ENCODE results near the gene RALGAPA1.
A peak's percentile ranks its signal among the peaks of the same experiment; 100 is the strongest.
"Not testable (repeated sequence)": the region's sequence is repeated elsewhere in the genome, so short reads cannot be mapped to it uniquely, and the experiment has no call there.

RALGAPA1 gene

DNA sequence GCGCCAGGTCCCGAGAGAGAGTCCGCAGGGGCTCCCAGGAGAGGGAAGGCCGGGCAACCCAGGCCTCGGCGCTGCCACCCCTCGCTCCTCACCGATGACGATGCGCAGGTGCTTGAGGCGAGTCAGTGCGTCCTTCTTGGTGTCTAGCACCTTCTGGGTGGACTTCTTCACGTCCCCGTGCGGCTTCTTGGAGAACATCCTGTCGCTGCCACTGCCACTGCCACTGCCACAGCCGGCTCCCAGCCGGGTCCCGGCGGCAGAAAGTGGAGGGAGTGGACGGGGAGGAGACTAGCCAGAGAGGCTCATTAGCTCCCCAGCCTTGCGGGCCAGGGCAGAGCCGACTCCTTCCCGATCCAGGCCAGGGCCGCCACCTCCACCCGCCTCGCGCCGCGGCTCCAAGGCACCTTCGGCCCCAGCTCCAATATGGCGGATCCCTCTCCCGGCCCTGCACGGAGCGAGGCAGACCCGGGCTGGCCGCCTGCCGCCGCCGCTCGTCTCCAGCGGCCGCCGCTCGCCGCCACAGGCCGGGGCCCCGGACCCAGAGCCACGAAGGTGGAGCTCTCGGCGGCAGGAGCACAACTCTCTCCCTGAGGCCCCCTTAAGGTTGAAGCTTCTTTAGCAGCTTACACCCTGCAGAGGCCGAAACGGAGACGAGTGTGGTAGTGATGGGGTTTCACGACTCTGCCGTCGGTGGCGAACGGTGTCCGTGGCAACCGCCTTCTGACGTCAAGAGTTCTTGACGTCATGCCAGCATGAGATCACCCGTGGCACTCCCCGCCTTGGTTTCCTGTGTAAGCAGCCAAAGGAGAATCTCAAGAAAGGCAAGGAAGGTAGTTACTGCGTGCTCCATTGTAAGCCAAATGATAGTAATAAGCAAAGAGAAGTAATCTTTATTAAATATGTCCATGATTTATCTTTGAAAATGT is at the start of gene RALGAPA1:
Gene RALGAPA1, minus strand, starts transcription at position 658 of the 926 bp plus-strand sequence. Its CDS starts 460 bp downstream, at position 198.
- DNase-seq (ENCODE audit: low read depth in 3 of 3), result peak; percentile 79 to 88 (median 88)

DNA sequence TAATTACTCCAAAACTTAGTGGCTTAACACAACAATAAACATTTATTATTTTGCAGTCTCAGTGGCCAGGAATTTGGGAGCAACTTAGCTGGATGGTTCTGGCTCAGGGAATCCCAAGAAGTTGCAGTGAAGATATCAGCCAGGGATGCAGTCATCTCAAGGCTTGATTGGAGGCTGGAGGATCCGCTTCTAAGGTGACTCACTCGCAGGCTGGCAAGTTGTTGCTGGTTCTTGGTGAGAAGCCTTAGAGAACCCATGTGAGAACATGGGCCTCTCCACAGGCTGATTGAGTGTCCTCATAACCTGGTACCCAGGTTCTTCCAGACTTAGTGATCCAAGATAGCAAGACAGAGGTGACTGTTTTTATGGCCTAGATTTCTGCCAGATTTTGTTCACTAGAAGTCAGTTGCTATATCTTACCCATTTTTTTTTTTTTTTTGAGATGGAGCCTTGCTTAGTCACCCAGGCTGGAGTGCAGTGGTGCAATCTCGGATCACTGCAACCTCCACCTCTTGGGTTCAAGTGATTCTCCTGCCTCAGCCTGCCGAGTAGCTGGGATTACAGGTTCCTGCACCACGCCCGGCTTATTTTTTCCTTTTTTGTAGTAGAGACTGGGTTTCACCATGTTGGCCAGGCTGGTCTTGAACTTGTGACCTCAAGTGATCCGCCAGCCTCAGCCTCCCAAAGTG is 49.6 kb upstream of the RALGAPA1 start:
- DNase-seq (ENCODE audit: low read depth in 3 of 3), result no peak

DNA sequence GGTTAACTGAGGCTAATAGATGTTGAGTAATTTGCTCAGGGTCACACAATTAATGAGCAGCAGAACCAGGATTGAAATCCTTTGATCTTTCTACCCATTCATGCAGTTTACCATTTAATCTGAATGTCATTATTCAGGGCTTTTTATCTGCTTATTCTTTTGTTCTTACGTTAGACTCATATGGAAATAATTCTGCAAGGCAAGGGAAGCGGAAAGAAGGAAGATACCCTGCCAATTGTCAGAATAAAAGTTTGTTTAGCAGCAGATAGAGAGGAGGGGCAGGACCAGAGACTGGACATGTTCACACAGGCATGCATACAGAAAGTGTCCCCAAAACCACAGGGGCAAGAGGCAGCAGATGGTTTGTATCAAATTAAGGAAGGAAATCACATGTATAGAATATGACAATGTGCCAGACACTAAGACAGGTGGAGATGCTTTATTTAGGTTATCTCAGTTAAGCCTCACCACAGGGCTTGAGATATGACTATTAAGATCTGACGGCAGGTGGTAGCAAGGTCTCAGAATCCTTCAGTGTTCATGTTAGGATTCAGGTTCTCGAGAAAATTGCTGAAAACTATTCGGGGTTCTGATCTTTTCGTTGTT is 46.9 kb upstream of the RALGAPA1 start:
- no peak for DNase-seq (ENCODE audit: low read depth in 3 of 3)

DNA sequence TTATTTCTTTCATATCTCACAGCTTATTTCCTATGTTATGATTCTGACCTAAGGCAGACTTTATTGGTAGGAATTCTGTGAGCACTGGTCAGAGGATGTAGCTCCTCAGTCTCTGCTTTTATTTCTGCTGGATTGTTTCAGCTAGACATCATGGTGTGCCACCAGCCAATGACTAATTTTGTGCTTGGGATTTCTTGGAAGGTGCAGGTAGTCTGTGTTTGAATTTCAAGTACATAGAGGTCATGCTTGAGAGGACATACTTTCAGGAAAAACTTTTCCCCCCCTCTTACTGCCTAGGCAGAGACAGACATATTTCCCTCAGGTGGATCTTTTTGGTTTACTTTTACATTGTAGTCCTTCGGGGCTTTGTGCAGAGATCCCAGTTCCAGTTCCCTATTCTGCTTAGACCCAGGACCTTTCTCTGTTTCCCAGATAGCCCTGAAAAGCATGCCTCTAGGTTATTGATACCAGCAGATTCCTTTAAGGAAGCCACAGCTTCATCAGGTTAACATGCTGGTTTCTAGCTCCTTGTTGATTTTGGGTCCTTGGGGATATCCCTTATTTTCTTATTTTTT is 45.7 kb upstream of the RALGAPA1 start:
- no peak for DNase-seq (ENCODE audit: low read depth in 3 of 3)

DNA sequence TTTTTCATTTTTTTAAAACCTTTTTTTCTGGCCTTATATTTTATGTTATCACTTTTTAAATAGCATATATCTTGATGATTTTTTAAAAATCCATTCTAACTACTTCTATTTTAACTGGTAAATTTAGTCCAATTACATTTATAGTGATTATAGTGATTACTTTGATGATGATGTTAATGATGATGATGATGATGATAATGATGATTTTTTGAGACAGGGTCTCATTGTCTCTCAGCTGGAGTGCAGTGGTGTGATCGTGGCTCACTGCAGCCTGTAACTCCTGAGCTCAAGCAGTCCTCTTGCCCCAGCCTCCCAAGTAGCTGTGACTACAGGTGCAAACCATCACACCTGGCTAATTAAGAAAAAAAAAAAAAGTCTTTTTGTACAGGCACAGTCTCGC is 44.1 kb upstream of the RALGAPA1 start:
- DNase-seq (ENCODE audit: low read depth in 3 of 3), result no peak

DNA sequence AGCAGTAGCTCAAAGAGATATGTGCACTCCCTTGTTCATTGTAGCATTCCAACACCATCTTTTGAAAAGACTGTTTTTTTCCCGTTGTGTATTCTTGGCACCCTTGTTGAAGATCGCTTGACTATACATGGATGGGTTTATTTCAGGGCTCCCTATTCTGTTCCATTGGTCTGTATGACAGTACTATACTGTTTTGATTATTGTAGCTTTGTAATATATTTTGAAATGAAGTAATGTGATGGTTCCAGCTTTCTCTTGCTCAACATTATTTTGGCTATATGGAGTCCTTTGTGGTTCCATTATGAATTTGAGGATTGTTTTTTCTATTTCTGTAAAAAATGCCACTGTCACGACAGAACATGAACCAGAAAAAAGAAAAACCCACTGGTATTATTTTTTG is 42.7 kb upstream of the RALGAPA1 start:
- DNase-seq (ENCODE audit: low read depth in 3 of 3), result no peak

DNA sequence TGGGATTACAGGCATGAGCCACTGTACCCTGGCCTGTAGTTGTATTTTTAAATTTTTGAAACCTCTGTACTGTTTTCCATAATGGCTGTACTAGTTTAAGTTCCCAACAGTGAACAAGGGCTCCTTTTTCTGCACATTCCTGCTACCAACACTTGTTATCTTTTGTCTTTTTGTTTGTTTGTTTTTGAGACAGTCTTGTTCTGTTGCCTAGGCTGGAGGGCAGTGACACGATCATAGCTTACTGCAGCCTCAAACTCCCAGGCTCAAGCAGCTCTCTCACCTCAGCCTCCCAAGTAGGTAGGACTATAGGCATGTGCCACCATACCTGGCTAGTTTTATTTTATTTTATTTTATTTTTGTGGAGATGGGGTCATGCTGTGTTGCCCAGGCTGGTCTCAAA is 40.0 kb upstream of the RALGAPA1 start:
- DNase-seq (ENCODE audit: low read depth in 3 of 3), result no peak

DNA sequence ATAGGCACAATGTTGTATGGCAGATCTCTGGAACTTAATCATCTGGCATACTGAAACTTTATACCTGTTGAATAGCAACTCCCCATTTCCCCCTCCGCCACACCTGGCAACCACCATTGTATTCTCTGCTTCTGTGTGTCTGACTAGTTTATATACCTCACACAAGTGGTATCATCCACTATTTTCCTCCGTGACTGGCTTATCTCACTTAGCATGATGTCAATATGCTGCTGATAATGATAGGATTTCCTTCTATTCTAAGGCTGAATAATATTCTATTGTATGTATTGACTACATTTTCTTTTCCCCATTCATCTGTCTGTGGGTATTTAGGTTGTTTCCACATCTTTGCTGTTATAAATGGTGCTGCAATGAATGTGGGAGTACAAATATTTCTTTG is 38.5 kb upstream of the RALGAPA1 start:
- DNase-seq (ENCODE audit: low read depth in 3 of 3), result no peak

DNA sequence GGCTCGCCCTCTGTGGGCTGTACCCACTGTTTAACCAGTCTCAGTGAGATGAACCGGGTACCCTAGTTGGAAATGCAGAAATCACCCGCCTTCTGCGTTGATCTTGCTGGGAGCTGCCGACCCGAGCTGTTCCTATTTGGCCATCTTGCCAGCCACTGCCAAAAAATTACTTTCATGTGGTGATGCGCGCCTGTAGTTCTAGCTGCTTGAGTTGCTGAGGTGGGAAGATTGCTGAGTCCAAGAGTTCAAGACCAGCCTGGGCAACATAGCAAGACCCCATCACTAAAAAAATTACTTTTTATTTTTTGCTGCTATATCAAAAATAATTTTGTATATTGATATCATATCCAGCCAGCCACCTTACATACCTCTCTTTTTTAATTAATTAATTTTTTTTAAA is 35.4 kb upstream of the RALGAPA1 start:
- no peak for DNase-seq (ENCODE audit: low read depth in 3 of 3)

DNA sequence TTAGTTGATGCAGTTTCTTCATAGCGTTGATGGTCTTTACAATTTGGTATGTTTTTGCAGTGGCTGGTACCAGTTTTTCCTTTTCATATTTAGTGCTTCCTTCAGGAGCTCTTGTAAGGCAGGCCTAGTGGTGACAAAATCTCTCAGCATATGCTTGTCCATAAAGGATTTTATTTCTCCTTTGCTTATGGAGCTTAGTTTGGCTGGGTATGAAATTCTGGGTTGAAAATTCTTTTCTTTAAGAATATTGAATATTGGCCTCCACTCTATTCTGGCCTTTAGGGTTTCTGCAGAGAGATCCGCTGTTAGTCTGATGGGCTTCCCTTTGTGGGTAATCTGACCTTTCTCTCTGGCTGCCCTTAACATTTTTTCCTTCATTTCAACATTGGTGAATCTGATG is 33.1 kb upstream of the RALGAPA1 start:
- DNase-seq (ENCODE audit: low read depth in 3 of 3), result not testable (repeated sequence)

DNA sequence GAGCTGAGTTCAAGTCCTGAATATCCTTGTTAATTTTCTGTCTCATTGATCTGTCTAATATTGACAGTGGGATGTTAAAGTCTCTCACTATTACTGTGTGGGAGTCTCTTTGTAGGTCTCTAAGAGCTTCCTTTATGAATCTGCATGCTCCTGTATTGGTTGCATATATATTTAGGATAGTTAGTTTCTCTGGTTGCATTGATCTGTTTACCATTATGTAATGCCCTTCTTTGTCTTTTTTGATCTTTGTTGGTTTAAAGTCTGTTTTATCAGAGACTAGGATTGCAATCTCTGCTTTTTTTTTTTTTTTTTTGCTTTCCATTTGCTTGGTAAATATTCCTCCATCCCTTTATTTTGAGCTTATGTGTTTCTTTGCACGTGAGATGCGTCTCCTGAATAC is 32.6 kb upstream of the RALGAPA1 start:
- DNase-seq (ENCODE audit: low read depth in 3 of 3), result not testable (repeated sequence)

DNA sequence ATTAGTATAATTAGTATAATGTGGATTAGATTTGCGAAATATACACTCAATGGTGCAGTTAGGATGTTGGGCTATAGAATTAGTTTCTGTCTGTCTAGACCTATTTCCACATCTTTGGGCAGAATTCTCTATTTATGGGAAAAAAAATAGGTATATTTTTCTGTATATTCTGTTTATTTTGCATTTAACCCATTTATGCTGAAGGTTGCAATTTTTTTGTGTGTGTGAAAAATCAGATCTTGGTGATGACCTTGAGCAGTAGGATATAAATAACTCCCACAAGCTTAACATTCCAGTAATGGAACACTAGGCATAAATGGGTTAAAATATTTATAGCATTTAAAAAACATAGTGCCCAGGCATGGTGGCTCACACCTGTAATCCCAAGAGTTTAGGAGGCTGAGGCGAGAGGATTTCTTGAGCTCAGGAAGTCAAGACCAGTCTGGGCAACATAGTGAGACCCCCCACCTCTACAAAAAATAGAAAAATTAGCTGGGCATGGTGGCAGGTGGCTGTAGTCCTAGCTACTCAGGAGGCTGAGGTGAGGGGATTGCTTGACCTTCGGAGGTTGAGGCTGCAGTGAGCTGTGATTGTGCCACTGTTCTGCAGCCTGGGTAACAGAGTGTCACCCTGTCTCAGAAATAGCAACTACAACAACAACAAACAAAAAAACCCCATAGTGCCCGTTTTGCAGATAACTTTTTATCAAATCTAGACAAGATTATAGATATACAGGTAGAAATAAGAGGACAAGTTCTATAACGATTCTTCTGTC is 26.3 kb upstream of the RALGAPA1 start:
- no peak for DNase-seq (ENCODE audit: low read depth in 3 of 3)

DNA sequence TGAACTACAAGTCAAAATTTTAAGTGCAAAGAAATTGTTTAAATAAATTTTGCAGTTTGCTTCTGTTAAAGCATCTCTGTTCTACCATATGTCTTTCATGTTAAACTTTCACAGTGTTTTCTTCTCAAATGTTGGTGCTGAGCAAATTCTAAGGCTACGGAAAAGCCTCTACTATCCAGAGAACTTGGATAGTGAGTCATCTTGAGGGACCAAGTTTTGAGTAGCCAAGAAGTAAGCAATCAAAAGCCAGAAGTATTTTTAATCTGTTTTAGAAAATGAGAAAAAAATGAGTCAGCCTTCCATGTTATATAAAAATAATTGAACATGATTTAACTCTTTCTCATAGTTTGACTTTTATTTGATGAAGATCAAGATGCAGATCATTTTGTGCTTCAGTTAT is 20.4 kb upstream of the RALGAPA1 start:
- no peak for DNase-seq (ENCODE audit: low read depth in 3 of 3)

DNA sequence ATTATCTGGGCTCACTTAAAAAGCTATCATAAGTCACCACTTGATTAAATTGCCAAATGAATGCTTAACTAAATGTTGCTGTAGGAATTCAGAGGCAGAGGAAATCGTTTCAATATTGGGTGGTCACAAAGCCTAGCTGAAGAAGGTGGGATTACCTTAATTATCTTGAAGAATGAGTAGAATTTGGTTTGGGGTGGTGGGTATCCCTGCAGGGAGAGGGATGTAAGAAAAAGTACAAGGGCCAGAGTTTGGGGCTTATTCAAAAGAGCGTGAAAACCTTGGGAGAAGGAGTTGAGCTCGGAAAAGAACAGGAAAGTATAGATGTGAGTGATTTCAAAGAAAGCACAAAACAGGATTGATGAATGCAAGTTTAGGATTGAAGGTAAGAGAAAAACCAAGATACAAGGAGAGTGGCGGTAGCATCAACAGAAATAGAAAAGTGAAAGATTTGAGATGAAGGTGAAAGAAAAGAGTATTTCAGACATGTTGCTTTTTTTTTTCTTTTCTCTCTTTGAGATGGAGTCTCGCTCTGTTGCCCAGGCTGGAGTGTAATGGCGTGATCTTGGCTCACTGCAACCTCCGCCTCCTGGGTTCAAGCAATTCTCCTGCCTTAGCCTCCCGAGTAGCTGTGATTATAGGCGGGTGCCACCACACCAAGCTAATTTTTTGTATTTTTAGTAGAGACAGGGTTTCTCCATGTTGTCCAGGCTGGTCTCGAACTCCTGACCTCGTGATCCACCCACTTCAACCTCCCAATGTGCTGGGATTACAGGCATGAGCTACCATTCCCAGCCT is 18.8 kb upstream of the RALGAPA1 start:
- DNase-seq (ENCODE audit: low read depth in 3 of 3), result no peak

DNA sequence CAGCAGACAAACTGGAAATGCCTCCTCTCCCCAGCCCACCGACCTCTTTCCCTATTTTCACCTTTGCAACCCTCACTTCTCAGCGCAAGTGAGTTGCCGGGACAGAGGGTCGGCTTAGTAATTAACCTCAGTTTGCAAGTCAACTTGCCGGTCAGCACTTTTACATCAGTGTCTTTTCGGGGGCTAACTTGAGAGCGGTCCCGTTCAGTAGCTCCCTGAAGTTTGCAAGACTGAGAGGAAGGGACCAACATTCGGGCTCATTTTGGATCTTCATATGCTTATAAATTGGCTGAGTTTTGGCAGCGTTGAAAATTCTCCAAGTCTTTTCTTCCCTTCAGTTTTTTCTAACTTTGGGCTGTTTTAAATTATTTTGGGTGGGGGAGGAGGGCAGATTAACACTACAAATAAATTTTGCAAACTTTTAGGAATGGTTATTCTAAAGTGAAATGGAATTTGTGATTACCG is 17.9 kb upstream of the RALGAPA1 start:
- DNase-seq (ENCODE audit: low read depth in 3 of 3), result no peak

DNA sequence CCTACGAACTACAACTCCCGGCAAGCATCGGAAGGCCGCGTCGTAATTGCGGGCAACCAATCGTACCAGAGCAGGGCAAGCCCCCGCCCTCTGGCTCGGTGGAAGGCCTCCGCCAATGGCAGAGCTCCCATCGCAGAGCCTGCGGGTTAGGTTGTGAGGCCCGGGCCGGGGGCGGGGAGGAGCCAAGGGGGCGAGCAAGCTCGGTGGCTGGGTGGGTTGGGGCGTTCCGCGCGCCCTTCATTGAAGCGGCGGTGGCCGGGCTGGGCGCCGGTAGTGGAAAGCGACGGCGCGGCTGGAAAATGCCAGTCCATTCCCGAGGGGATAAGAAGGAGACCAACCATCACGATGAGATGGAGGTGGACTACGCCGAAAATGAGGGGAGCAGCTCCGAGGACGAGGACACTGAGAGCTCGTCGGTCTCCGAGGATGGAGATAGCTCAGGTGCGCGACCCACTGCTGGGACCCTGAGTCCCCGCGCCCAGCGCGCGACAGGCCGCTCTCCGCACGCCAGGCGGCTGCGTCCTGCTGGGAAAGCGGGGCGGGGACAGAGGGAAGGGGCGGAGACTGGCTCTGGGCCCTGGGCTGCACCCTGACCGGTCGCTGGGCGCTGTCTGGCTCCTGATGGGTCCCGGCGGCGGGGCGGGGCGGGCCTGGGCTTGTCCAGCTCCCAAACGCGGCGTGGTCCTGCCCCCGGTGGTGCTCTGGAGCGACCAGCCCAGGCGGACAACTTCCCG is 17.3 kb upstream of the RALGAPA1 start, which contains the start of gene BRMS1L:
Gene BRMS1L, plus strand, starts transcription at position 121 of the 734 bp plus-strand sequence. Its CDS starts 179 bp downstream, at position 300.
- peak; percentile 90 to 93 (median 92) for DNase-seq (ENCODE audit: low read depth in 3 of 3)

DNA sequence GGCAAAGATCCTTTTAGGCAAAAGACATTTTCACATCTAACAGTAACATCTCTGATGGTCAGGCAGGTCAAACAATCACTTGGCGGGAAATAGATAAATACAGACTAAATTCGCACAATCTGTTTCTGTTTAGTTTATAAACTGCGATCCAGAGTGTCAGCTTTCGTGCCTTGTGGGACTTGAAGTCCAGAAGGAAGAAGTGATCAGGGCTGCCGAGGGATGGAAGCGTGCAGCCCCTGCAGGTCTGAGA is 16.8 kb upstream of the RALGAPA1 start:
- no peak for DNase-seq (ENCODE audit: low read depth in 3 of 3)

DNA sequence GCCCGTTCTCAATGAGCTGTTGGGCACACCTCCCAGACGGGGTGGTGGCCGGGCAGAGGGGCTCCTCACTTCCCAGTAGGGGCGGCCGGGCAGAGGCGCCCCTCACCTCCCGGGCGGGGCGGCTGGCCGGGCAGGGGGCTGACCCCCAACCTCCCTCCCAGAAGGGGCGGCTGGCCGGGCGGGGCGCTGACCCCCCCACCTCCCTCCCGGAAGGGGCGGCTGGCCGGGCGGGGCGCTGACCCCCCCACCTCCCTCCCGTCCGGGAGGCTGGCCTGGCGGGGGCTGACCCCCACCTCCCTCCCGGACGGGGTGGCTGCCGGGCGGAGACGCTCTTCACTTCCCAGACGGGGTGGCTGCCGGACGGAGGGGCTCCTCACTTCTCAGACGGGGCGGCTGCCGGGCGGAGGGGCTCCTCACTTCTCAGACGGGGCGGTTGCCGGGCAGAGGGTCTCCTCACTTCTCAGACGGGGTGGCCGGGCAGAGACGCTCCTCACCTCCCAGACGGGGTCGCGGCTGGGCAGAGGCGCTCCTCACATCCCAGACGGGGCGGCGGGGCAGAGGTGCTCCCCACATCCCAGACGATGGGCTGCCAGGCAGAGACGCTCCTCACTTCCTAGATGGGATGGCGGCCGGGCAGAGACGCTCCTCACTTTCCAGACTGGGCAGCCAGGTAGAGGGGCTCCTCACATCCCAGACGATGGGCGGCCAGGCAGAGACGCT is 15.5 kb upstream of the RALGAPA1 start:
- not testable (repeated sequence) for DNase-seq (ENCODE audit: low read depth in 3 of 3)

DNA sequence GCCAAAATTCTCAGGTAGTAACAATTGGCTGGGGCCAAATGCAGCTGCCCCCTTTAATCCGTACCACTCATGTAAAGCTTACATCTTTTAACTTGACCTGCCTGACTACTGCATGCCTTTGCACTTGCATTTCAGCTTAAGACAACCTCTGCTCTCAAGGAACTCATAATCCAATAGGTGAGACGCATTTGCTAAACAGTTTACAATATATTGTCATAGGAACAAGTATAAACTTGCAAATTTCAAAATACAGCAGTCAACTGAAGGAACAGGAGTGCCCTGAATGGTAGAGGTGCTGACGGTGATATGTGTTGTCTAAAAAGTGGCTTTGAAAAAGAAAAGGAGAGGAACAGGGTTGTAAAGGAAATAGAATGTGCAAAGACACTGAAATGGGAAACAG is 13.4 kb upstream of the RALGAPA1 start:
- DNase-seq (ENCODE audit: low read depth in 3 of 3), result no peak
